ENCODE results near the gene SORCS2. TPM values are rescaled to one million over a fixed set of nuclear protein-coding genes. Genes with fewer than 3 reads are reported as not detected.

The SORCS2 gene
- total and polyA plus RNA-seq, 2 of the 8 experiments (the other 6 are each of a cell fraction or from before 2014, with no cell fraction given), result 0.36 to 1.8 TPM

GRCh38 chr4:7614350-7614949 lies 422.1 kb downstream of the SORCS2 start:
- peaks cover 17% of the 10 kb centered on the region; the same call in 1 of the 2 replicates for H3K23me2 ChIP-seq (ENCODE audit: low read depth, low read length)
- no peaks in the 10 kb centered on the region for H3K79me1 ChIP-seq (ENCODE audit: low read depth, low read length)
- no peak overlapping the region for H3K18ac ChIP-seq (ENCODE audit: extremely low read depth, low read length)
- FAIRE-seq (no peak), DNase-seq (ENCODE audit: low read depth in 1 of 2, low spot score in 2 of 2) (no peak)
- no peaks in the 10 kb centered on the region for H3K4me1 ChIP-seq (replicated peaks in 1 of 4; ENCODE audit: control insufficient read depth in 3 of 4, insufficient read depth in 4 of 4, low read length in 3 of 4)
- H4K91ac ChIP-seq (replicated peaks; ENCODE audit: insufficient read length, low read length), result no peak overlapping the region
- H2BK20ac ChIP-seq (ENCODE audit: low read length), result no peak overlapping the region
- no peak overlapping the region for H3K4me2 ChIP-seq (ENCODE audit: insufficient read depth in 1 of 2, low read depth in 2 of 2, low read length in 2 of 2)
- H4K20me1 ChIP-seq (replicated peaks in 1 of 2; ENCODE audit: control insufficient read depth in 1 of 2, insufficient read depth in 2 of 2, low read length in 2 of 2), result peaks cover 0 to 5% of the 10 kb centered on the region in 2 experiments
- no peak overlapping the region for H3K4ac ChIP-seq (replicated peaks; ENCODE audit: insufficient read length, low read depth, low read length)
- H3K56ac ChIP-seq (replicated peaks; ENCODE audit: insufficient read length, low read depth, low read length), result peak overlapping the region; percentile 32
- no peak overlapping the region for H2BK12ac ChIP-seq (ENCODE audit: low read depth, low read length)
- no peaks in the 10 kb centered on the region for H3K36me3 ChIP-seq (ENCODE audit: control insufficient read depth in 2 of 4, insufficient read depth in 4 of 4, low read length in 3 of 4)
- H4K8ac ChIP-seq (ENCODE audit: extremely low read depth, insufficient read depth, low read length), result no peak overlapping the region
- H3K23ac ChIP-seq (ENCODE audit: insufficient read length), result no peak overlapping the region
- no peak overlapping the region for H3K14ac ChIP-seq (ENCODE audit: insufficient read length)
- 85 to 100% methylated on average over 1 of the region's 1 CpG for WGBS, 2 experiments (ENCODE audit: extremely low coverage in 1 of 2, insufficient coverage in 1 of 2, insufficient read length in 1 of 2, insufficient replicate concordance in 2 of 2, low coverage in 1 of 2, low lambda C conversion rate in 2 of 2, missing lambda C conversion rate in 1 of 2)
- H3K9me3 ChIP-seq (ENCODE audit: insufficient read depth in 2 of 2, low read depth in 1 of 2, low read length in 1 of 2), result peaks cover 0 to 6% of the 10 kb centered on the region in 2 experiments; a peak in 1 of 4 replicates
- TF ChIP-seq RXRA (IDR thresholded peaks at IDR 0.05; ENCODE audit: insufficient read depth, low read depth, low read length), result no peak
- TF ChIP-seq ASH2L (IDR thresholded peaks at IDR 0.05; ENCODE audit: low read length), result no peak
- TF ChIP-seq TEAD4 (IDR thresholded peaks at IDR 0.05; ENCODE audit: low read depth, low read length), result no peak
- no peak for TF ChIP-seq HDAC6 (IDR thresholded peaks at IDR 0.05; ENCODE audit: low read depth, low read length)
- no peak for TF ChIP-seq NANOG (IDR thresholded peaks at IDR 0.05; ENCODE audit: insufficient read depth, low read depth, low read length, poor library complexity, severe bottlenecking)
- TF ChIP-seq YY1 (IDR thresholded peaks at IDR 0.05; ENCODE audit: low read depth, low read length), result no peak
- H2AK5ac ChIP-seq (ENCODE audit: low read depth, low read length), result no peak overlapping the region
- H2BK120ac ChIP-seq (replicated peaks; ENCODE audit: low read depth, low read length), result no peak overlapping the region
- no peak overlapping the region for H3K9ac ChIP-seq (replicated peaks in 1 of 4; ENCODE audit: extremely low read depth in 1 of 4, low read depth in 3 of 4, low read length in 3 of 4)
- no peak overlapping the region for H2BK5ac ChIP-seq (ENCODE audit: low read depth, low read length)
- H3K27ac ChIP-seq (ENCODE audit: low read depth, low read length), result no peak overlapping the region
- H3K79me2 ChIP-seq (ENCODE audit: control insufficient read depth in 1 of 2, insufficient read depth in 2 of 2, low read length in 2 of 2), result no peaks in the 10 kb centered on the region
- no peak overlapping the region for H4K5ac ChIP-seq (ENCODE audit: insufficient read length, low read depth, low read length)
- no peak overlapping the region for H2BK15ac ChIP-seq (ENCODE audit: low read length)
- no peaks in the 10 kb centered on the region; a peak in 1 of 7 replicates for H3K27me3 ChIP-seq (replicated peaks in 1 of 4; ENCODE audit: control insufficient read depth in 3 of 4, extremely low read depth in 1 of 4, insufficient read depth in 3 of 4, low read length in 3 of 4)
- H2AFZ ChIP-seq (ENCODE audit: low read length), result no peak overlapping the region
- no peak overlapping the region for H3K4me3 ChIP-seq (ENCODE audit: extremely low read depth in 1 of 4, insufficient read depth in 2 of 4, low read depth in 3 of 4, low read length in 4 of 4)
- ChIA-PET CTCF (ENCODE audit: partially characterized antibody) (interaction anchor here (0.7 kb wide), 1 partner anchor 22 kb away, joined by 3 read pairs; no protein-coding TSS in a partner anchor), POLR2A (ENCODE audit: partially characterized antibody) (no interaction called here)
